GM12878 (cell line): ENCODE results near the gene KIF21B. TPM values are rescaled to one million over a fixed set of nuclear protein-coding genes. Genes with fewer than 3 reads are reported as not detected.

Experiments used
- ATAC-seq: fragments of 200-7000 bp; cut with Tn5 transposase; 3 replicates; pipeline ENCODE4 v1.9.1; 2020; ENCODE audit warnings: mild to moderate bottlenecking, moderate library complexity
- BruUV-seq: library from RNA; stranded (reverse); fragments of 400-500 nt; replicated peaks from 2 replicates; lab custom pipeline; 2021; lab: Mats Ljungman, UMichigan
- CTCF ChIA-PET: fragments of 300-600 bp; sonication (Branson Sonifier 250); formaldehyde crosslinking; extraction: SDS; loops from one replicate; lab custom pipeline; 2021; ENCODE audit warnings: inconsistent platforms; lab: Yijun Ruan, JAX
- POLR2A ChIA-PET: fragments of 350-600 bp; formaldehyde crosslinking; extraction: SDS; loops from one replicate; lab custom pipeline; 2021; ENCODE audit warnings: inconsistent platforms; lab: Charles Lee
- RAD21 ChIA-PET: fragments of 300-600 bp; sonication (Branson Sonifier 250); formaldehyde crosslinking; loops from one replicate; lab custom pipeline; 2023; ENCODE audit warnings: antibody characterized with exemption; ENCODE audit not compliant: unreplicated experiment; lab: Charles Lee
- SMC1A ChIA-PET: fragments of 300-600 bp; sonication (Branson Sonifier 250); formaldehyde crosslinking; loops from one replicate; lab custom pipeline; 2023; ENCODE audit not compliant: unreplicated experiment, uncharacterized antibody; lab: Charles Lee
- DNase-seq: peaks from one replicate; pipeline ENCODE4 v3.0.0-alpha.2; 2011; ENCODE audit warnings: low read depth, low spot score
- FAIRE-seq: peaks from 3 replicates; lab custom pipeline; 2011; peaks lifted over from hg19 to GRCh38; lab: Jason Lieb, UNC
- H2AFZ ChIP-seq: 2 replicates; pipeline ENCODE4 v1.6.0; 2011; ENCODE audit warnings: low read depth, low read length, control low read depth; ENCODE audit not compliant: control insufficient read depth
- H3K27ac ChIP-seq: 2 replicates; pipeline ENCODE4 v1.5.1; 2011; ENCODE audit warnings: control low read depth; ENCODE audit not compliant: control insufficient read depth, insufficient read depth
- H3K27me3 ChIP-seq, 2 experiments: replicated peaks in 1 of 2; 2 replicates each; pipeline versions ENCODE4 v1.6.0 to v1.6.1; 2011; ENCODE audit warnings: low read length in 1 of 2; ENCODE audit not compliant: control insufficient read depth in 2 of 2, insufficient read depth in 2 of 2
- H3K36me3 ChIP-seq, 2 experiments: 2 replicates each; pipeline ENCODE4 v1.5.1; 2011; ENCODE audit warnings: low read length in 1 of 2; ENCODE audit not compliant: control insufficient read depth in 2 of 2, insufficient read depth in 2 of 2
- H3K4me1 ChIP-seq: 2 replicates; pipeline ENCODE4 v1.6.1; 2011; ENCODE audit warnings: mild to moderate bottlenecking, low read length, moderate library complexity, mixed read lengths; ENCODE audit not compliant: control insufficient read depth, insufficient read depth
- H3K4me2 ChIP-seq: 2 replicates; pipeline ENCODE4 v1.6.0; 2011; ENCODE audit warnings: control low read depth; ENCODE audit not compliant: control insufficient read depth, insufficient read depth
- H3K4me3 ChIP-seq: fragments of 200-600 bp; sonication (generic); 2 replicates; pipeline ENCODE4 v1.5.1; 2016
- H3K79me2 ChIP-seq: 2 replicates; pipeline ENCODE4 v1.6.0; 2011; ENCODE audit warnings: low read length; ENCODE audit not compliant: control insufficient read depth, insufficient read depth
- H3K9ac ChIP-seq: 2 replicates; pipeline ENCODE4 v1.8.0; 2011; ENCODE audit warnings: low read length, control low read depth, mixed read lengths; ENCODE audit not compliant: control insufficient read depth, insufficient read depth
- H3K9me3 ChIP-seq: replicated peaks from 3 replicates; pipeline ENCODE4 v1.5.1; 2011; ENCODE audit warnings: mild to moderate bottlenecking, low read length; ENCODE audit not compliant: control insufficient read depth, insufficient read depth
- H4K20me1 ChIP-seq: 2 replicates; pipeline ENCODE4 v1.6.0; 2011; ENCODE audit not compliant: control insufficient read depth, insufficient read depth
- BRCA1 ChIP-seq: IDR thresholded peaks from 2 replicates; pipeline ENCODE4 v1.6.1; 2011; ENCODE audit warnings: low read depth, low read length, improper control_type of control experiment
- RAD21 ChIP-seq: IDR thresholded peaks from 2 replicates; pipeline ENCODE4 v1.6.1; 2011; ENCODE audit warnings: mild to moderate bottlenecking, low read depth, low read length, moderate library complexity; ENCODE audit not compliant: insufficient read depth
- SMC3 ChIP-seq: IDR thresholded peaks from 2 replicates; pipeline ENCODE4 v1.6.1; 2011; ENCODE audit warnings: low read length, improper control_type of control experiment, borderline replicate concordance
- YY1 ChIP-seq: IDR thresholded peaks from 2 replicates; pipeline ENCODE4 v1.6.1; 2011; ENCODE audit warnings: low read depth, mild to moderate bottlenecking, low read length
- WGBS: methylation state at CpG from one replicate; pipeline ENCODE4 v1.1.6; 2016; ENCODE audit warnings: low lambda C conversion rate; ENCODE audit not compliant: insufficient replicate concordance, insufficient coverage; ENCODE audit errors: missing lambda C conversion rate; 5-methylcytosine and 5-hydroxymethylcytosine counted together
- in situ Hi-C: fragments of 300-500 bp; cut with MboI; formaldehyde crosslinking; loops from 9 replicates; pipeline ENCODE4 v1.14.3; 2018; ENCODE audit warnings: mixed read lengths
- intact Hi-C: fragments of 100-400 bp; cut with micrococcal nuclease; formaldehyde crosslinking; loops from one replicate; pipeline ENCODE4 v1.14.2; 2022; ENCODE audit not compliant: unreplicated experiment
- polyA plus RNA-seq, 11 experiments: library from polyadenylated mRNA; depleted of rRNA in 4 of 11; unstranded in 6 of 11; stranded (reverse) in 5 of 11; fragments of >200 nt; fragmentation: Nextera tagmentation in 4 of 11; fragmentation: Illumina TruSeq in 1 of 11; extraction: Ambion mirVana in 4 of 11; extraction: Trizol in 1 of 11; gene quantifications; 1 replicate in 1 of 11; 2 replicates in 10 of 11; pipeline versions ENCODE4 v1.2.1 to v1.2.3, GENCODE V29; 2011 to 2016; ENCODE audit warnings: inconsistent platforms in 2 of 11, missing spikeins in 2 of 11, low read depth in 1 of 11
- total RNA-seq, 4 experiments: library from RNA; depleted of rRNA in 3 of 4; stranded (reverse); fragments of >200 nt in 3 of 4; fragmentation: Illumina TruSeq in 1 of 4; extraction: Trizol in 1 of 4; gene quantifications; 2 replicates each; pipeline versions ENCODE4 v1.2.1 to v1.2.3, GENCODE V29; 2013 to 2021
- TF ChIP-seq, protein P1 (sequence below), 3 experiments: IDR thresholded peaks in 2 of 3; conservative IDR thresholded peaks in 1 of 3; 2 replicates each; pipeline ENCODE4 v1.5.1; 2011; ENCODE audit warnings: low read depth in 3 of 3, low read length in 3 of 3, mild to moderate bottlenecking in 3 of 3, control low read depth in 2 of 3, moderate library complexity in 2 of 3, inconsistent platforms in 1 of 3, mixed read lengths in 1 of 3; ENCODE audit not compliant: control insufficient read depth in 2 of 3, insufficient read depth in 1 of 3; ENCODE audit errors: extremely low read depth in 1 of 3

Gene KIF21B
- total and polyA plus RNA-seq, 10 of the 15 experiments (the other 5 are each of a cell fraction or from before 2014, with no cell fraction given) = 2.3 to 47.7 (median 12.6) TPM

- no peak overlapping the region for H2AFZ ChIP-seq
- in situ Hi-C loops = no loop called here
- 71% methylated on average over 32 of the region's 34 CpGs for WGBS
- 0 out of 2 replicates have a peak overlapping the region, but pooled peaks have one; percentile 25 for H3K4me2 ChIP-seq
- TF ChIP-seq SMC3 = peak; percentile 77
- TF ChIP-seq, protein P1, sequence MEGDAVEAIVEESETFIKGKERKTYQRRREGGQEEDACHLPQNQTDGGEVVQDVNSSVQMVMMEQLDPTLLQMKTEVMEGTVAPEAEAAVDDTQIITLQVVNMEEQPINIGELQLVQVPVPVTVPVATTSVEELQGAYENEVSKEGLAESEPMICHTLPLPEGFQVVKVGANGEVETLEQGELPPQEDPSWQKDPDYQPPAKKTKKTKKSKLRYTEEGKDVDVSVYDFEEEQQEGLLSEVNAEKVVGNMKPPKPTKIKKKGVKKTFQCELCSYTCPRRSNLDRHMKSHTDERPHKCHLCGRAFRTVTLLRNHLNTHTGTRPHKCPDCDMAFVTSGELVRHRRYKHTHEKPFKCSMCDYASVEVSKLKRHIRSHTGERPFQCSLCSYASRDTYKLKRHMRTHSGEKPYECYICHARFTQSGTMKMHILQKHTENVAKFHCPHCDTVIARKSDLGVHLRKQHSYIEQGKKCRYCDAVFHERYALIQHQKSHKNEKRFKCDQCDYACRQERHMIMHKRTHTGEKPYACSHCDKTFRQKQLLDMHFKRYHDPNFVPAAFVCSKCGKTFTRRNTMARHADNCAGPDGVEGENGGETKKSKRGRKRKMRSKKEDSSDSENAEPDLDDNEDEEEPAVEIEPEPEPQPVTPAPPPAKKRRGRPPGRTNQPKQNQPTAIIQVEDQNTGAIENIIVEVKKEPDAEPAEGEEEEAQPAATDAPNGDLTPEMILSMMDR (IDR thresholded peaks at IDR 0.05 in 2 of 3, conservative IDR thresholded peaks at IDR 0.05 in 1 of 3; ENCODE audit: control insufficient read depth in 2 of 3, extremely low read depth in 1 of 3, insufficient read depth in 1 of 3, low read depth in 3 of 3, low read length in 3 of 3) = peak; percentile 62 to 82 (median 75)
- peak; percentile 88 for TF ChIP-seq RAD21
- TF ChIP-seq YY1 = 0 out of 2 replicates have a peak, but pooled peaks have one; percentile 34
- TF ChIP-seq BRCA1 = no peak
- TF ChIP-seq, all 136 proteins: peak for 4
- Histone ChIP-seq H3K79me2 (no peaks in the 10 kb centered on the region), H3K27ac (no peak overlapping the region), H3K9me3 (no peaks in the 10 kb centered on the region), H3K27me3 (no peaks in the 10 kb centered on the region), H3K36me3 (peaks cover 0 to 12% of the 10 kb centered on the region in 2 experiments; a peak in 3 of 4 replicates), H3K9ac (no peak overlapping the region), H3K4me3 (no peak overlapping the region), H4K20me1 (no peaks in the 10 kb centered on the region), H3K4me1 (peaks cover 23% of the 10 kb centered on the region)
- intact Hi-C loops = loop anchor here (1.0 to 5.0 kb wide), 7 partner anchors 65 to 411 kb away; partner anchors contain the start of gene INAVA
- DNase-seq (no peak), ATAC-seq (no peak), FAIRE-seq (no peak)
- ChIA-PET CTCF (interaction anchor here (0.6 to 6.5 kb wide), 79 partner anchors 9 to 436 kb away, joined by 3 to 199 read pairs (median 5); partner anchors contain the start of genes CACNA1S, DDX59, INAVA and KIF21B), POLR2A (interaction anchor here (0.8 to 4.2 kb wide), 13 partner anchors 49 to 114 kb away, joined by 3 to 27 read pairs (median 7); no protein-coding TSS in a partner anchor), RAD21 (interaction anchor here (0.7 to 9.9 kb wide), 43 partner anchors 8 to 421 kb away, joined by 3 to 239 read pairs (median 5); partner anchors contain the start of genes CACNA1S, DDX59, INAVA and KIF14), SMC1A (interaction anchor here (0.7 to 7.1 kb wide), 36 partner anchors 8 to 417 kb away, joined by 3 to 107 read pairs (median 6); partner anchors contain the start of genes INAVA and KIF21B)
- no TSS peak for BruUV-seq
These were observed 51.4 kb downstream of the KIF21B start for GRCh38 chr1:200971955-200972711.
